ENCODE results near the gene SLC25A41. TPM values are rescaled to one million over a fixed set of nuclear protein-coding genes. Genes with fewer than 3 reads are reported as not detected.

SLC25A41 gene
- total and polyA plus RNA-seq, 9 of the 15 experiments (the other 6 are each of a cell fraction or from before 2014, with no cell fraction given) = 0.08 to 4.2 (median 1.6) TPM

DNA sequence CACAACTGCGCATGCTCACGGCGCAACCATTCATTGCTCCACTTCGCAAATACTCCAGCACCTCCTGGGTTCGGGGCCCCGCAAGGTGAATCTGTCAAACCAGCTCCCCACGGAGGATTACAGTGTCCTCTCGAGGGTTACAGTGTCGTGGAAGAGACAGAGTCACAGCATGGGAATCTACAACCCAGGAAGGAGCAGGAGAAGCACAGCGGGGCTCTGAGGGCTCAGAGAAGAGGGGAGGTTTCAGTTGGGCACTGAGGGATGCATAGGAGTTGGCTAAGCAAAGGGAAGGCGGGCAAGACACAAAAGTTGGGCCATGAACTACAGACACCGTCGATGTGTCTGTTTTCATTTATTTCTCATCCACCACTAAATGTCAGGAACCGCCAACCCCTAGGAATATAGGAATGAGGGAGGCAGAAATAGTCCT, 39.6 kb downstream of the SLC25A41 start (continued):
- TF ChIP-seq GATA2 (CRISPR knock-in tag; IDR thresholded peaks at IDR 0.05) = no peak
- TF ChIP-seq SRSF1 (IDR thresholded peaks at IDR 0.05; ENCODE audit: low read depth, low read length) = no peak
- TF ChIP-seq POLR2AphosphoS2 (IDR thresholded peaks at IDR 0.05; ENCODE audit: low read length) = no peak
- no peak for TF ChIP-seq SP2 (IDR thresholded peaks at IDR 0.05; ENCODE audit: extremely low read depth, low read depth, low read length, poor library complexity, severe bottlenecking)
- TF ChIP-seq, protein P1, sequence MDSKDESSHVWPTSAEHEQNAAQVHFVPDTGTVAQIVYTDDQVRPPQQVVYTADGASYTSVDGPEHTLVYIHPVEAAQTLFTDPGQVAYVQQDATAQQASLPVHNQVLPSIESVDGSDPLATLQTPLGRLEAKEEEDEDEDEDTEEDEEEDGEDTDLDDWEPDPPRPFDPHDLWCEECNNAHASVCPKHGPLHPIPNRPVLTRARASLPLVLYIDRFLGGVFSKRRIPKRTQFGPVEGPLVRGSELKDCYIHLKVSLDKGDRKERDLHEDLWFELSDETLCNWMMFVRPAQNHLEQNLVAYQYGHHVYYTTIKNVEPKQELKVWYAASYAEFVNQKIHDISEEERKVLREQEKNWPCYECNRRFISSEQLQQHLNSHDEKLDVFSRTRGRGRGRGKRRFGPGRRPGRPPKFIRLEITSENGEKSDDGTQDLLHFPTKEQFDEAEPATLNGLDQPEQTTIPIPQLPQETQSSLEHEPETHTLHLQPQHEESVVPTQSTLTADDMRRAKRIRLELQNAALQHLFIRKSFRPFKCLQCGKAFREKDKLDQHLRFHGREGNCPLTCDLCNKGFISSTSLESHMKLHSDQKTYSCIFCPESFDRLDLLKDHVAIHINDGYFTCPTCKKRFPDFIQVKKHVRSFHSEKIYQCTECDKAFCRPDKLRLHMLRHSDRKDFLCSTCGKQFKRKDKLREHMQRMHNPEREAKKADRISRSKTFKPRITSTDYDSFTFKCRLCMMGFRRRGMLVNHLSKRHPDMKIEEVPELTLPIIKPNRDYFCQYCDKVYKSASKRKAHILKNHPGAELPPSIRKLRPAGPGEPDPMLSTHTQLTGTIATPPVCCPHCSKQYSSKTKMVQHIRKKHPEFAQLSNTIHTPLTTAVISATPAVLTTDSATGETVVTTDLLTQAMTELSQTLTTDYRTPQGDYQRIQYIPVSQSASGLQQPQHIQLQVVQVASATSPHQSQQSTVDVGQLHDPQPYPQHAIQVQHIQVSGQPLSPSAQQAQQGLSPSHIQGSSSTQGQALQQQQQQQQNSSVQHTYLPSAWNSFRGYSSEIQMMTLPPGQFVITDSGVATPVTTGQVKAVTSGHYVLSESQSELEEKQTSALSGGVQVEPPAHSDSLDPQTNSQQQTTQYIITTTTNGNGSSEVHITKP (IDR thresholded peaks at IDR 0.05; ENCODE audit: partially characterized antibody) = peak; percentile 3
- TF ChIP-seq RBM15 (IDR thresholded peaks at IDR 0.05; ENCODE audit: insufficient read depth, low read length) = no peak
- TF ChIP-seq, protein P2, sequence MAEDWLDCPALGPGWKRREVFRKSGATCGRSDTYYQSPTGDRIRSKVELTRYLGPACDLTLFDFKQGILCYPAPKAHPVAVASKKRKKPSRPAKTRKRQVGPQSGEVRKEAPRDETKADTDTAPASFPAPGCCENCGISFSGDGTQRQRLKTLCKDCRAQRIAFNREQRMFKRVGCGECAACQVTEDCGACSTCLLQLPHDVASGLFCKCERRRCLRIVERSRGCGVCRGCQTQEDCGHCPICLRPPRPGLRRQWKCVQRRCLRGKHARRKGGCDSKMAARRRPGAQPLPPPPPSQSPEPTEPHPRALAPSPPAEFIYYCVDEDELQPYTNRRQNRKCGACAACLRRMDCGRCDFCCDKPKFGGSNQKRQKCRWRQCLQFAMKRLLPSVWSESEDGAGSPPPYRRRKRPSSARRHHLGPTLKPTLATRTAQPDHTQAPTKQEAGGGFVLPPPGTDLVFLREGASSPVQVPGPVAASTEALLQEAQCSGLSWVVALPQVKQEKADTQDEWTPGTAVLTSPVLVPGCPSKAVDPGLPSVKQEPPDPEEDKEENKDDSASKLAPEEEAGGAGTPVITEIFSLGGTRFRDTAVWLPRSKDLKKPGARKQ (CRISPR knock-in tag; IDR thresholded peaks at IDR 0.05) = no peak
- no peak for TF ChIP-seq BRCA1 (IDR thresholded peaks at IDR 0.05)
- no peak for TF ChIP-seq BRCA1 (CRISPR knock-in tag; IDR thresholded peaks at IDR 0.05)
- TF ChIP-seq RBM39 (optimal IDR thresholded peaks at IDR 0.05; ENCODE audit: low read depth, low read length) = no peak
- TF ChIP-seq, protein P3, sequence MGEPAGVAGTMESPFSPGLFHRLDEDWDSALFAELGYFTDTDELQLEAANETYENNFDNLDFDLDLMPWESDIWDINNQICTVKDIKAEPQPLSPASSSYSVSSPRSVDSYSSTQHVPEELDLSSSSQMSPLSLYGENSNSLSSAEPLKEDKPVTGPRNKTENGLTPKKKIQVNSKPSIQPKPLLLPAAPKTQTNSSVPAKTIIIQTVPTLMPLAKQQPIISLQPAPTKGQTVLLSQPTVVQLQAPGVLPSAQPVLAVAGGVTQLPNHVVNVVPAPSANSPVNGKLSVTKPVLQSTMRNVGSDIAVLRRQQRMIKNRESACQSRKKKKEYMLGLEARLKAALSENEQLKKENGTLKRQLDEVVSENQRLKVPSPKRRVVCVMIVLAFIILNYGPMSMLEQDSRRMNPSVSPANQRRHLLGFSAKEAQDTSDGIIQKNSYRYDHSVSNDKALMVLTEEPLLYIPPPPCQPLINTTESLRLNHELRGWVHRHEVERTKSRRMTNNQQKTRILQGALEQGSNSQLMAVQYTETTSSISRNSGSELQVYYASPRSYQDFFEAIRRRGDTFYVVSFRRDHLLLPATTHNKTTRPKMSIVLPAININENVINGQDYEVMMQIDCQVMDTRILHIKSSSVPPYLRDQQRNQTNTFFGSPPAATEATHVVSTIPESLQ (CRISPR knock-in tag; IDR thresholded peaks at IDR 0.05) = no peak
- TF ChIP-seq CBFB (CRISPR knock-in tag; IDR thresholded peaks at IDR 0.05) = no peak
